Heart left ventricle (tissue), 16 donors: ENCODE data around the gene ZNF808. TPM values are rescaled to one million over a fixed set of nuclear protein-coding genes. Genes with fewer than 3 reads are reported as not detected.
"Not testable (repeated sequence)": the region's sequence is repeated elsewhere in the genome, so short reads cannot be mapped to it uniquely, and the experiment has no call there.

Experiments
- ATAC-seq, 4 donors: fragments of 200-7000 bp; cut with Tn5 transposase; one replicate each; pipeline ENCODE4 v1.9.1; 2020 to 2022; ENCODE audit warnings: moderate library complexity in 4 of 4, mild to moderate bottlenecking in 3 of 4, moderate number of reproducible peaks in 1 of 4
- DNase-seq, 5 donors: peaks; one replicate each; pipeline ENCODE4 v3.0.0-alpha.2; 2020
- H3K27ac ChIP-seq, 12 donors: fragments of 200-600 bp; sonication (generic) in 4 of 12; one replicate each; pipeline versions ENCODE4 v1.5.0 to v1.8.0; 2016 to 2022; ENCODE audit warnings: mild to moderate bottlenecking in 2 of 12
- H3K27me3 ChIP-seq, 9 donors: fragments of 200-600 bp; sonication (generic) in 2 of 9; one replicate each; pipeline versions ENCODE4 v1.5.1 to v1.8.0; 2016 to 2022; ENCODE audit warnings: mild to moderate bottlenecking in 3 of 9
- H3K36me3 ChIP-seq, 9 donors: fragments of 200-600 bp; sonication (generic) in 2 of 9; one replicate each; pipeline versions ENCODE4 v1.5.0 to v1.8.0; 2018 to 2022; ENCODE audit warnings: mild to moderate bottlenecking in 2 of 9
- H3K4me1 ChIP-seq, 12 donors: fragments of 200-600 bp; sonication (generic) in 4 of 12; one replicate each; pipeline versions ENCODE4 v1.5.0 to v1.8.0; 2016 to 2022; ENCODE audit warnings: mild to moderate bottlenecking in 3 of 12
- H3K4me3 ChIP-seq, 12 donors: fragments of 200-600 bp; sonication (generic) in 4 of 12; one replicate each; pipeline versions ENCODE4 v1.5.0 to v1.8.0; 2017 to 2022; ENCODE audit warnings: mild to moderate bottlenecking in 9 of 12, moderate library complexity in 4 of 12
- H3K9me3 ChIP-seq, 12 donors: fragments of 200-600 bp; sonication (generic) in 4 of 12; one replicate each; pipeline versions ENCODE4 v1.5.0 to v1.8.0; 2016 to 2022; ENCODE audit warnings: mild to moderate bottlenecking in 1 of 12
- CTCF ChIP-seq, 12 donors: fragments of 200-600 bp; sonication (generic) in 4 of 12; IDR thresholded peaks; one replicate each; pipeline versions ENCODE4 v1.5.0 to v1.8.0; 2018 to 2022; ENCODE audit warnings: antibody characterized with exemption in 12 of 12, mild to moderate bottlenecking in 5 of 12
- POLR2A ChIP-seq, 2 donors: fragments of 450-650 bp; IDR thresholded peaks; one replicate each; pipeline ENCODE4 v1.6.1; 2017; ENCODE audit warnings: antibody characterized with exemption in 2 of 2, mild to moderate bottlenecking in 2 of 2, moderate library complexity in 2 of 2
- WGBS, 4 donors: extraction: QIAGEN DNeasy Blood & Tissue Kit in 2 of 4; methylation state at CpG; one replicate each; pipeline versions ENCODE4 v1.1.5 to v1.1.7; 2013 to 2018; 5-methylcytosine and 5-hydroxymethylcytosine counted together
- intact Hi-C, 10 donors: fragments of 100-400 bp; cut with DNase I; formaldehyde crosslinking; loops; one replicate each; pipeline versions ENCODE4 v1.11.1 to v1.14.2; 2022
- long read RNA-seq, 3 donors: library from polyadenylated mRNA; unstranded; transcript quantifications; one replicate each; pipeline ENCODE4 v2.0.0, GENCODE V29; 2020 to 2021
- polyA plus RNA-seq, 2 donors: library from polyadenylated mRNA; stranded (reverse); fragments of 200-250 nt; gene quantifications; one replicate each; pipeline ENCODE4 v1.2.3, GENCODE V29; 2013
- total RNA-seq, 9 donors: library from RNA; depleted of rRNA in 2 of 9; stranded (reverse); fragments of >200 nt in 2 of 9; fragmentation: NEBNext Ultra II Directional in 3 of 9; extraction: Animal tissue kit (Norgen Biotek cat#: 25700) in 3 of 9; gene quantifications; one replicate each; pipeline versions ENCODE4 v1.1.0 to v1.2.4, GENCODE V29; 2016 to 2023
- donor health status: ischemic (EF 13 %, LVEDD 7.1; RV severe dilation, severe dysfunction).
- donor health status: healthy with polysubstance abuse.
- donor health status: DM: no; HTN: yes; CAD: no.
- donor health status: DM: no; HTN: no; CAD: no.
- donor health status: ischemic (EF 25% LVEDD 6.9; RV normal size, moderate dysfunction).
- donor health status: ischemic (EF 25% LVEDD 5.7; RV mildly dilated, moderate dysfunction).
- donor health status: healthy.
- donor health status: DM: yes; HTN: yes; CAD: no.
- donor health status: ischemic (EF 35%, LVEDD 5.7; RV mildly dilated, moderate dysfunction).
- donor health status: nonischemic (EF 11% LVEDD 7.7; RV severe dilation, severe dysfunction).
- donor health status: DM: yes; HTN: yes; CAD: no.
- donor health status: PGD.
- donor health status: ischemic (EF 29% LVEDD 5.4; RV normal size, mild dysfunction).
- donor health status: nonischemic (EF 23%, LVEDD 6.1; RV moderate dilation, normal function).

ZNF808 gene
- 10 to 100 TPM; 16.6 to 46.1 (median 28.9) TPM for total RNA-seq
- polyA plus RNA-seq, result 10 to 100 TPM in 1 of 2 donors, 1 to 10 TPM in 1; 8.3 to 11.7 TPM
- long read RNA-seq, donor 1, transcript ZNF808-205 (4 exons, 553 nt), result major isoform, 7 of 19 reads
- long read RNA-seq, donor 1, partial matches to known transcripts, result 3 of 19 reads
- long read RNA-seq, donor 1, other reads (novel, unspliced or antisense), result 6 of 19 reads
- long read RNA-seq, donor 2, transcript ZNF808-205 (4 exons, 553 nt), result major isoform, 16 of 29 reads
- long read RNA-seq, donor 2, partial matches to known transcripts, result 3 of 29 reads
- long read RNA-seq, donor 2, other reads (novel, unspliced or antisense), result 5 of 29 reads
- long read RNA-seq, donor 3, transcript ZNF808-201 (5 exons, 3,600 nt), result minor isoform, 5 of 15 reads
- long read RNA-seq, donor 3, transcript ZNF808-205 (4 exons, 553 nt), result major isoform, 6 of 15 reads
- long read RNA-seq, donor 3, partial matches to known transcripts, result 1 of 15 reads
- long read RNA-seq, donor 3, other reads (novel, unspliced or antisense), result 3 of 15 reads

DNA sequence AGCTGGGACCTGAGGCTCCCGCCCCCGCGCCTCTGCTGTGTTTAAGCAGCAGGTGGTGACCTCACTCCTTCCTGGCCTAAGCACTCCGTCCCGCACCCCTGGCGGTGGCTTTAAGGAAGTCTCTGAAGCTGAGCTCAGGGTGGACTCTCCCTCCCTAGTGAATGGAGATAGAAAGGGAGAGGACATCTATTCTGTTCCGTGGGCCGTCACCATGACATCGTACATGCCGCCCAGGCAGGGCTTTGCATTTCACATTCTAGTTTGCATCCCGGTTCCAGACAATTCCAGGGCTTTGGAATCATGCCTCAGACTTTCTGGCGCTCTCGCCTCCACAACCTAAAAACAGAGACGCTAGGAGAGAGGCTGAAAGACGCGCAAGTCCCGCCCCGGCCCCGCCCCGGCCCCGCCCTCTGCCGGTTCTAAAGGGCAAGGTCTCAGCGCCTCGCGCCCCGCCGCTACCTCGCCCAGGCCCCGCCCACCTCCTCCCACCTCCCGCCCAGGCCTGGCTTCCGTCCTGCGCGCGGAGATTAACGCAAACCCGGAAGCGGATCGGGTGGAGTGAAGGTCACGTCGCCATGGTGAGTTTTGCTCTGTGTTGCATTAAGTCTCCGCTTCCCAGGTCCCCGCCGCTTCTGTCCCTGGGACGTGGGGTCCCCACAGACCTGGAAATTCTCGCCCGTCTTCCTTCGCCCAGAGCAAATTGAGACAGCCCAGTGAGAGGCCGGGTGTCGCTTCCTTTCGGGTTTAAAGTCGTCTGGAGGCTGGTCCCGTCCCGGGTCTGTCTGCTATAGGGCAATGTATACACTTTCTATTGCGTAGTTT, at the start of gene ZNF808:
ZNF808 (plus strand) TSS at position 535 of the 822 bp plus-strand sequence. CDS start 15,617 bp downstream, outside the sequence.
- TF ChIP-seq CTCF (IDR thresholded peaks at IDR 0.05) (peak; percentile 43 to 79 (median 60)), POLR2A (IDR thresholded peaks at IDR 0.05) (peak in 1 of 2 donors; percentile 21)
- H3K4me1 ChIP-seq, result peaks cover 0 to 24% (median 9%) of the 10 kb centered on the region in 12 donors
- intact Hi-C loops, result loop anchor here in 6 of 10 donors (2.0 to 5.0 kb wide), 7 partner anchors 40 to 207 kb away; partner anchors contain the start of genes ZNF701 (in 4 of the 6), ZNF578 (in 2 of the 6) and ZNF611 (in 1 of the 6)
- DNase-seq (peak; percentile 97 to 99 (median 98)), ATAC-seq (peak; percentile 96 to 99 (median 98))
- H3K27me3 ChIP-seq, result no peaks in the 10 kb centered on the region
- H3K36me3 ChIP-seq, result no peaks in the 10 kb centered on the region
- peaks cover 0 to 17% (median 0%) of the 10 kb centered on the region in 12 donors for H3K9me3 ChIP-seq
- H3K27ac ChIP-seq, result peak within 1 kb of the TSS; percentile 84 to 97 (median 93)
- peak within 1 kb of the TSS; percentile 63 to 94 (median 75) for H3K4me3 ChIP-seq
- WGBS, 4 donors, result 0 to 1% (median 0%) methylated on average over 21 to 54 of the region's 54 CpGs

- H3K27me3 ChIP-seq, DNase-seq, H3K27ac ChIP-seq, intact Hi-C loops, H3K4me1 ChIP-seq, ATAC-seq, H3K4me3 ChIP-seq: not testable (repeated sequence)
- H3K9me3 ChIP-seq, result peaks cover 3 to 98% (median 79%) of the 10 kb centered on the region in 12 donors
- H3K36me3 ChIP-seq, result peaks cover 0 to 31% (median 0%) of the 10 kb centered on the region in 9 donors
- WGBS, 4 donors, result 34 to 46% (median 38%) methylated on average over 6 to 7 of the region's 7 CpGs
These were observed 43.2 kb upstream of the ZNF808 start for GRCh38 chr19:52484111-52484743.

- H3K4me3 ChIP-seq, ATAC-seq, H3K27ac ChIP-seq, H3K4me1 ChIP-seq, H3K27me3 ChIP-seq, DNase-seq, intact Hi-C loops: not testable (repeated sequence)
- 55 to 60% (median 57%) methylated on average over 7 of the region's 7 CpGs for WGBS, 4 donors
- Histone ChIP-seq H3K9me3 (peaks cover 3 to 98% (median 79%) of the 10 kb centered on the region in 12 donors), H3K36me3 (peaks cover 0 to 29% (median 0%) of the 10 kb centered on the region in 9 donors)
These were observed 42.4 kb upstream of the ZNF808 start for GRCh38 chr19:52485064-52485463.

- ATAC-seq, H3K27me3 ChIP-seq, DNase-seq, H3K4me1 ChIP-seq, H3K27ac ChIP-seq, H3K4me3 ChIP-seq, intact Hi-C loops: not testable (repeated sequence)
- Histone ChIP-seq H3K36me3 (peaks cover 0 to 24% (median 0%) of the 10 kb centered on the region in 9 donors), H3K9me3 (peaks cover 0 to 98% (median 75%) of the 10 kb centered on the region in 12 donors)
- WGBS, 4 donors, result 14 to 23% (median 16%) methylated on average over 8 of the region's 8 CpGs
These were observed 41.8 kb upstream of the ZNF808 start for GRCh38 chr19:52485561-52486240.
